ENCODE results near the gene TIMELESS.
"Not testable (repeated sequence)": the region's sequence is repeated elsewhere in the genome, so short reads cannot be mapped to it uniquely, and the experiment has no call there.

TIMELESS gene

GRCh38 chr12:56448860-56449621 is at the start of gene TIMELESS:
TIMELESS (minus strand) TSS chr12:56449426; CDS start chr12:56434170, 15,256 bp downstream.
- Histone ChIP-seq H3K4me1 (peaks cover 3% of the 10 kb centered on the region), H3K9ac (peak within 1 kb of the TSS; percentile 12), H3K27ac (peak within 1 kb of the TSS; percentile 73), H3K4me3 (ENCODE audit: low read depth, low read length) (peak within 1 kb of the TSS; percentile 90), H2AFZ (peak within 1 kb of the TSS; percentile 92), H3K9me3 (ENCODE audit: control insufficient read depth, low read length) (no peaks in the 10 kb centered on the region), H3K79me2 (no peaks in the 10 kb centered on the region), H3K27me3 (ENCODE audit: control insufficient read depth, insufficient read depth, low read length) (no peaks in the 10 kb centered on the region), H3K4me2 (ENCODE audit: low read length) (peak within 1 kb of the TSS; percentile 89), H3K36me3 (ENCODE audit: control insufficient read depth, insufficient read depth, low read length) (no peaks in the 10 kb centered on the region)
- no peak for TF ChIP-seq CTCF (IDR thresholded peaks at IDR 0.05)

GRCh38 chr12:56498126-56498902 is 49.1 kb upstream of the TIMELESS start:
- H3K4me3 ChIP-seq (ENCODE audit: low read depth, low read length); H3K4me2 ChIP-seq (ENCODE audit: low read length); H3K4me1 ChIP-seq; H3K9ac ChIP-seq; H2AFZ ChIP-seq; H3K36me3 ChIP-seq (ENCODE audit: control insufficient read depth, insufficient read depth, low read length); H3K27ac ChIP-seq; H3K27me3 ChIP-seq (ENCODE audit: control insufficient read depth, insufficient read depth, low read length); H3K79me2 ChIP-seq; H3K9me3 ChIP-seq (ENCODE audit: control insufficient read depth, low read length): not testable (repeated sequence)

- not testable (repeated sequence) for H3K36me3 ChIP-seq (ENCODE audit: control insufficient read depth, insufficient read depth, low read length); H3K4me3 ChIP-seq (ENCODE audit: low read depth, low read length)
Observed at GRCh38 chr12:56496704-56497103, 47.5 kb upstream of the TIMELESS start.

GRCh38 chr12:56494481-56494880 is 45.3 kb upstream of the TIMELESS start:
- H3K27me3 ChIP-seq (ENCODE audit: control insufficient read depth, insufficient read depth, low read length); H3K27ac ChIP-seq; H2AFZ ChIP-seq; H3K36me3 ChIP-seq (ENCODE audit: control insufficient read depth, insufficient read depth, low read length); H3K79me2 ChIP-seq; H3K4me2 ChIP-seq (ENCODE audit: low read length); H3K9me3 ChIP-seq (ENCODE audit: control insufficient read depth, low read length); H3K4me1 ChIP-seq; H3K9ac ChIP-seq; H3K4me3 ChIP-seq (ENCODE audit: low read depth, low read length): not testable (repeated sequence)

More at GRCh38 chr12:56496704-56497103, 47.5 kb upstream of the TIMELESS start:
- peak; percentile 38 for TF ChIP-seq CTCF (IDR thresholded peaks at IDR 0.05)
- H2AFZ ChIP-seq; H3K4me2 ChIP-seq (ENCODE audit: low read length); H3K79me2 ChIP-seq; H3K9me3 ChIP-seq (ENCODE audit: control insufficient read depth, low read length); H3K27me3 ChIP-seq (ENCODE audit: control insufficient read depth, insufficient read depth, low read length); H3K9ac ChIP-seq; H3K27ac ChIP-seq; H3K4me1 ChIP-seq: not testable (repeated sequence)

- not testable (repeated sequence) for H3K4me3 ChIP-seq (ENCODE audit: low read depth, low read length); H3K27ac ChIP-seq; H2AFZ ChIP-seq; H3K9me3 ChIP-seq (ENCODE audit: control insufficient read depth, low read length); H3K4me1 ChIP-seq; H3K79me2 ChIP-seq; H3K36me3 ChIP-seq (ENCODE audit: control insufficient read depth, insufficient read depth, low read length); H3K9ac ChIP-seq; H3K27me3 ChIP-seq (ENCODE audit: control insufficient read depth, insufficient read depth, low read length); H3K4me2 ChIP-seq (ENCODE audit: low read length)
Observed at GRCh38 chr12:56494106-56494415, 44.8 kb upstream of the TIMELESS start.

- not testable (repeated sequence) for H3K9ac ChIP-seq; H3K79me2 ChIP-seq; H3K27me3 ChIP-seq (ENCODE audit: control insufficient read depth, insufficient read depth, low read length)
Observed at GRCh38 chr12:56493409-56494105, 44.3 kb upstream of the TIMELESS start.

More at GRCh38 chr12:56493409-56494105, 44.3 kb upstream of the TIMELESS start:
- not testable (repeated sequence) for H3K4me1 ChIP-seq; H3K9me3 ChIP-seq (ENCODE audit: control insufficient read depth, low read length); H3K27ac ChIP-seq; H3K4me3 ChIP-seq (ENCODE audit: low read depth, low read length); H3K4me2 ChIP-seq (ENCODE audit: low read length); H3K36me3 ChIP-seq (ENCODE audit: control insufficient read depth, insufficient read depth, low read length); H2AFZ ChIP-seq

All from parathyroid adenoma (tissue), 2 donors.